ENCODE data around the gene HLA-DMB.

Gene HLA-DMB

DNA sequence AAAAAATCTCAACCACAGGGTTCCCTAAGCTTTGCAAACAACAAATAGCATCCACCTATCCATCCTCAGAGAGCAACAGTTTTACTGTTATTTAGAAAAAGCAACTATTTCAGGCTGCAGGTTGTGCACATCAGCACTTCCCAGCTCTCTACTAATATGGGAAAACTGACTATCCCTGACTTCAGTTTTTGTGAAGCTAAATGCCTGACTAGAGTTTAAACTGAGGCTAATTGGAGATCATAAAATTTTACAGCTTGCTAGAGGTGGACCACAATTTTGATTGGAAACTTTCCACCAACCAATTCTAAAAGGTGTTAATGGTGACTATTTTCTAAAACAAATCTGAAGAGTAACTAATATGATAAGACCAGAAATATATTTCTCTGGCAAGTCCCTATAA lies 36.9 kb downstream of the HLA-DMB start:
- DNase-seq = no peak

GRCh38 chr6:32895006-32895345 lies 45.9 kb downstream of the HLA-DMB start:
- DNase-seq = no peak

GRCh38 chr6:32894085-32895005 lies 46.5 kb downstream of the HLA-DMB start:
- peak; percentile 92 for DNase-seq

- DNase-seq = no peak
These were observed 50.0 kb downstream of the HLA-DMB start for GRCh38 chr6:32890831-32891230.

DNA sequence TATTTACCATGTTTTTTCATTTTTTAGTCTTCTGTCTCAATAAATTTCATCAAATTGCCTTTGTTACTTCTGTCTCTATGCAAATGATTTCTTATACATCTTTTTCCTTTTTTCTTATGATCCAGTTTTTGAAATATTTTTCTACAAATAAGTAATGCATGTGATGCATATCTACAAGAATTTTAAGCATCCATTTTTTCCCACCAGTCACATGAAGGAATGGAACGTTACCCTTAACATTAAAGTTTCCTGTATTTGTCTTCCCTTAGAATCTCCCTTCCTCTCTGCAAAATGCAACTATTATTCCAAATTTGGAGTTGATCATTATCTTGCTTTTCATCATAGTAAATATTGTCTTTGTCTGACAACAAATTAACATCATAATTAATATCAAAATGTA lies 51.3 kb downstream of the HLA-DMB start:
- no peak for DNase-seq

DNA sequence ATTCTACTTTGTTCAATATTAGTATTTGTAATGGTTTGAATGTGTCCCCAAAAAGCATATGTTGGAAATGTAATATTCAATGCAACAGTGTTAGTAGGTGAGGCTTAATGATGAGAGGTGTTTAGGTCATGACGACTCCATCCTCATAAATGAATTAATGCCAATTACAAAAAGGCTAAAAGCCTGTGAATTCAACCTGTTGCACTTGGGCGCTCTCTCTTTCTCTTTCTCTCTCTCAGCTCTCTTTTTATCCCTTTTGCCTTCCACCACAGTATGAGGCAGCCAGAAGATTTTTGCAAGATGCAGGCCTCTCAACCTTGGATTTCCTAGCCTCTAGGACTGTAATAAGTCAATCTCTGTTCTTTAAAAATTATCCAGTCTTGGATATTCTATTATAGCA lies 52.3 kb downstream of the HLA-DMB start:
- DNase-seq = no peak

- DNase-seq = no peak
These were observed 53.2 kb downstream of the HLA-DMB start for GRCh38 chr6:32887616-32888015.

- DNase-seq = peak; percentile 6
These were observed 54.0 kb downstream of the HLA-DMB start for GRCh38 chr6:32886681-32887383.

GRCh38 chr6:32885698-32886286 lies 55.0 kb downstream of the HLA-DMB start:
- DNase-seq = peak; percentile 72
